Measurements from ENCODE around the gene SLC29A3. TPM values are rescaled to one million over a fixed set of nuclear protein-coding genes. Genes with fewer than 3 reads are reported as not detected.

Gene SLC29A3
- total RNA-seq, 1 experiment from 2014 or later, result 4.4 TPM

DNA sequence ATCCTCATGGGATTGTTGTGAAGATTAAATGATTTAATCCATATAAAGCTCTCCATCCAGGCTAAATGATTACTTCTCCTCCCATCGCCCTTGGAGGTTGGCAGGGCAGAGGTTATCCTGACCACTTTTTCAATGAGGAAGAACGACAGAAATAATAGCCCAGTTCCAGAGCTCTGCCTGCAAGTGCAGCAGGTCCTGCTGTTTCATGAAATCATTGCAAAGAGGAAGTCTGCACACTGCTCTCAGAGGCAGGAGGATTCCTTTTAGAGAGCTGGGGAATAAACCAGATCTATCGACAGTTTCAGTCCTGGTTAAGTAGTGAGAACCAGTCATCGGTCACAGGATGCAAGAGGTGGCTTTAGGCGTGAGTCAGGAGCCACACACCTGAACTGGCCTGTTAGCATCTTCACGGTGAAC, 52.7 kb downstream of the SLC29A3 start:
- POLR2A ChIA-PET (ENCODE audit: unreplicated experiment), result no interaction called here
- no peak for TF ChIP-seq CTCF (conservative IDR thresholded peaks at IDR 0.05; ENCODE audit: low read depth, low read length)
- no peak for TF ChIP-seq EZH2phosphoT487 (IDR thresholded peaks at IDR 0.05; ENCODE audit: borderline replicate concordance, low read length)
- TF ChIP-seq EZH2 (IDR thresholded peaks at IDR 0.05; ENCODE audit: low read length, unreplicated experiment), result no peak
- no peak for ATAC-seq
- Histone ChIP-seq H3K4me2 (ENCODE audit: low read length) (no peak overlapping the region), H3F3A (ENCODE audit: low read length, unreplicated experiment) (no peaks in the 10 kb centered on the region), H3K36me3 (ENCODE audit: low read depth, low read length) (no peaks in the 10 kb centered on the region), H3K27me3 (ENCODE audit: low read length) (no peaks in the 10 kb centered on the region), H3K27ac (ENCODE audit: low read length) (no peak overlapping the region), H3K9ac (ENCODE audit: low read length) (no peak overlapping the region), H3K4me3 (ENCODE audit: low read length) (no peak overlapping the region), H4K20me1 (ENCODE audit: low read length) (no peaks in the 10 kb centered on the region), H3K9me3 (ENCODE audit: low read length) (no peaks in the 10 kb centered on the region), H2AFZ (ENCODE audit: low read length) (no peak overlapping the region), H3K79me2 (ENCODE audit: low read length) (no peaks in the 10 kb centered on the region), H3K9me2 (replicated peaks; ENCODE audit: low read length) (no peaks in the 10 kb centered on the region), H3K4me1 (ENCODE audit: insufficient read depth, low read length) (peaks cover 3% of the 10 kb centered on the region; the same call in 1 of the 2 replicates)
- CTCF ChIA-PET, result no interaction called here
- BruUV-seq (replicated peaks), result no TSS peak
- no peak for DNase-seq
- intact Hi-C loops (cut with micrococcal nuclease), result no loop called here

GRCh38 chr10:71372882-71373495, 53.9 kb downstream of the SLC29A3 start:
- Histone ChIP-seq H3K36me3 (ENCODE audit: low read depth, low read length) (no peaks in the 10 kb centered on the region), H4K20me1 (ENCODE audit: low read length) (no peaks in the 10 kb centered on the region), H3K4me3 (ENCODE audit: low read length) (no peak overlapping the region), H3K4me2 (ENCODE audit: low read length) (no peak overlapping the region), H3K9me2 (replicated peaks; ENCODE audit: low read length) (no peaks in the 10 kb centered on the region), H3K9ac (ENCODE audit: low read length) (no peak overlapping the region), H3K27me3 (ENCODE audit: low read length) (no peaks in the 10 kb centered on the region), H3K79me2 (ENCODE audit: low read length) (no peaks in the 10 kb centered on the region), H3K9me3 (ENCODE audit: low read length) (no peaks in the 10 kb centered on the region), H3K27ac (ENCODE audit: low read length) (no peak overlapping the region), H3F3A (ENCODE audit: low read length, unreplicated experiment) (no peaks in the 10 kb centered on the region), H3K4me1 (ENCODE audit: insufficient read depth, low read length) (peaks cover 9% of the 10 kb centered on the region), H2AFZ (ENCODE audit: low read length) (no peak overlapping the region)
- intact Hi-C loops (cut with micrococcal nuclease), result no loop called here
- TF ChIP-seq EZH2phosphoT487 (IDR thresholded peaks at IDR 0.05; ENCODE audit: borderline replicate concordance, low read length), result no peak
- no peak for TF ChIP-seq CTCF (conservative IDR thresholded peaks at IDR 0.05; ENCODE audit: low read depth, low read length)
- DNase-seq, result no peak
- BruUV-seq (replicated peaks), result no TSS peak
- POLR2A ChIA-PET (ENCODE audit: unreplicated experiment), result no interaction called here
- no peak for ATAC-seq
- CTCF ChIA-PET, result no interaction called here

GRCh38 chr10:71374481-71375233, 55.6 kb downstream of the SLC29A3 start:
- no peaks in the 10 kb centered on the region for H3K9me2 ChIP-seq (replicated peaks; ENCODE audit: low read length)
- intact Hi-C loops (cut with micrococcal nuclease), result no loop called here
- peaks cover 9% of the 10 kb centered on the region for H3K4me1 ChIP-seq (ENCODE audit: insufficient read depth, low read length)
- H4K20me1 ChIP-seq (ENCODE audit: low read length), result no peaks in the 10 kb centered on the region
- H3K36me3 ChIP-seq (ENCODE audit: low read depth, low read length), result no peaks in the 10 kb centered on the region
- ChIA-PET CTCF (no interaction called here), POLR2A (ENCODE audit: unreplicated experiment) (interaction anchor here (0.5 kb wide), 1 partner anchor 10 kb away, joined by 5 read pairs; no protein-coding TSS in a partner anchor)
- no peak overlapping the region for H3K4me3 ChIP-seq (ENCODE audit: low read length)
- ATAC-seq, result no peak
- H3K9ac ChIP-seq (ENCODE audit: low read length), result no peak overlapping the region
- no peak for TF ChIP-seq CTCF (conservative IDR thresholded peaks at IDR 0.05; ENCODE audit: low read depth, low read length)
- no peak overlapping the region for H3K4me2 ChIP-seq (ENCODE audit: low read length)
- H3K9me3 ChIP-seq (ENCODE audit: low read length), result no peaks in the 10 kb centered on the region
- no peaks in the 10 kb centered on the region for H3F3A ChIP-seq (ENCODE audit: low read length, unreplicated experiment)
- no peaks in the 10 kb centered on the region for H3K27me3 ChIP-seq (ENCODE audit: low read length)
- no peak overlapping the region for H3K27ac ChIP-seq (ENCODE audit: low read length)
- no peak for DNase-seq
- no peak overlapping the region for H2AFZ ChIP-seq (ENCODE audit: low read length)
- no peaks in the 10 kb centered on the region for H3K79me2 ChIP-seq (ENCODE audit: low read length)
- no TSS peak for BruUV-seq (replicated peaks)
